Erythroblast (primary cell): Measurements from ENCODE around the gene SMIM20.
A peak's percentile ranks its signal among the peaks of the same experiment; 100 is the strongest.
"Not testable (repeated sequence)": the region's sequence is repeated elsewhere in the genome, so short reads cannot be mapped to it uniquely, and the experiment has no call there.

Source experiments
- DNase-seq, 2 experiments: peaks; one replicate each; lab custom pipeline; 2025; lab: John Stamatoyannopoulos, UW
- GATA1 ChIP-seq: IDR thresholded peaks from 2 replicates; pipeline ENCODE4 v1.6.1; 2011; ENCODE audit warnings: low read depth, mild to moderate bottlenecking, control low read depth, low read length, moderate library complexity
- POLR2A ChIP-seq: IDR thresholded peaks from 2 replicates; pipeline ENCODE4 v1.6.1; 2011; ENCODE audit warnings: mild to moderate bottlenecking, low read length

Gene SMIM20

DNA sequence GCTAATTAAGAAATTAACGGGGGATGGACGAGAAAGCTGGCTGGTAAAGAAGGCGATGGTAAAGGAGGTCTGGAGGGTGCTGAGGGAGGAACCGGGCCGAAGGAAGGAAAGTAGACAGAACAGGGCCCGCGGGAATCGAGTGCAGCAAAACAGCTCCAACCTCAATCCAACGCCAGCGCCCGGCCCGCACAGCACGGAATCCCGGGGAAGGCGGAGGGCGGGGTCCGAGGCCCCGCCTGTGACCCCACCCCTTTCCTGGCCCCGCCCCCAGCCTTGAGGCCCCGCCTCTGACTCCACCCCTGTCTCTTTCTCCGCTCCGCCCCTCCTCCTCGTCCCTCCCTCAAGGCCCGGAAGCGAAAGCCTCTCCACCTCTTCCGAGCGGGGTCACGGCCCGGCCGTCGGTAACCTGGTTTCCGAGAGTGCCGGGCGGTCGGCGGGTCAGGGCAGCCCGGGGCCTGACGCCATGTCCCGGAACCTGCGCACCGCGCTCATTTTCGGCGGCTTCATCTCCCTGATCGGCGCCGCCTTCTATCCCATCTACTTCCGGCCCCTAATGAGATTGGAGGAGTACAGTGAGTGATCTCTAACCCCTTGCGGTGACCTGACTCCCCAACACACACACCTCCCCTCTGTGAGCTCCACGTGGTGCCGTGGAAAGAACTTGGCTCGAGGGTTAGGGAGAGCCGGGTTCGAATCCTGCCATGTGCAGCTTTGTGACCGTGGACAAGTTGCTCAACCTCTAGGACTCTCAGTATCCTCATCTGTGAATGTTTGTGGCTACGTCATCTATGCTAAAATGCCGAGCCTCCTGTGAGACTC lies at the start of gene SMIM20:
TSS of gene SMIM20 (plus strand) at position 370 of the 819 bp plus-strand sequence. CDS start at position 464, 94 bp downstream.
- peak; percentile 89 to 94 for DNase-seq
- no peak for TF ChIP-seq GATA1
- TF ChIP-seq POLR2A = peak; percentile 72

DNA sequence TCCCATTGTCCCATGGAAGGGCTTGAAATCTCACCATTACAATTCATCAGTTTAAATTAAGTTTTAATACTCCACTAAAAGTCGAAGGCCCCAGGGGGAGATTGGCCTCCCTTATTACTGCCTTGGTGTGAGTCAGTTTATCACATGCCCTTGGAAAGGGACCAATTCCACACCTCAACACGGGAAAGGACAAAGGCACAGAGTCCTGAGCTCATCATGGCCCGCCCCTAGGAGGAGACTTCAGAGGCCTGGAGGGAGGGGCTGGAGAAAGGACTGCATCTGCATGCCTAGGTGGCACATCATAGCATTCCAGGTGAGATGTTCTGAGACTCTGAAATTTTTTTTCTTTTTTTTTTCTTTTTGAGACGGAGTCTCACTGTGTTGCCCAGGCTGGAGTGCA lies 48.4 kb upstream of the SMIM20 start:
- TF ChIP-seq POLR2A = no peak
- no peak for TF ChIP-seq GATA1
- peak in 1 of 2 experiments; percentile 14 for DNase-seq

DNA sequence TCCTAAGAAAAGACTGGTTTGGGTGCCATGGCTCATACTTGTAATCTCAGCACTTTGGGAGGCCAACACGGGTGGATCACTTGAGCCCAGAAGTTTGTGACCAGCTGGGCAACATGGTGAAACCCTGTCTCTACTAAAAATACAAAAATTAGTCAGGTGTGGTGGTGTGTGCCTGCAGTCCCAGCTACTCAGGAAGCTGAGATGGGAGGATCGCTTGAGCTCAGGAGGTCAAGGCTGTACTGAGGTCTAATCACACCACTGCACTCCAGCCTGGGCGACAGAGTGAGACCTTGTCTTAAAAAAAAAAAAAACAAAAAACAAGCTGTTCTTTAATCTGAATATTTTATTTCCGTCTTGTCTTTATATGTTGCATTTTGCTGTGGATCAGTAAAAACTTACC lies 47.6 kb upstream of the SMIM20 start:
- DNase-seq = not testable (repeated sequence)

DNA sequence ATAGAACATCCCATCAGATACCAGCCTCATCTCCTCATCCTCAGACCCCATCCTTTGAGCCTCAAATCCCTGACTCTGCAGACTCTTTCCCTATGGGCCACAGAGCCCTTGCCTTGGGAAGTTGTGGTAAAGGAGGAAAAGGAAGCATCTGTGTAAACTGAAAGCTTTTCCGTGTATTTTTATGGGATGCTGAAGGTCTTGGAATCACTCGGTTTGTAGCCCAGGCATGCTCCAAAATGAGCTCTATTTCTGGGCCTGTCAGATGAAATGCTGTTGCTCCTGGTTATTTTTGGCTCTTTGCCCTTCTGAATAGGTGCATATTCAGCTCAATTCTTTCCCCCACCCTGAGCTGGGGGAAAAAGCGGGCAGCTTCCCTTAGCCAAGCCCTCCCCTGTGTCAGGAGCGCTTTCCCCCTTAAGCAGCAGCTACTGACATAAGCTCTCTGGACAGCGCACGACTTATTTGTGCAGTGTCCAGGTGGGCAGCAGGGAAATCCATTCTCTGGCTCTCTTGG lies 46.2 kb upstream of the SMIM20 start:
- TF ChIP-seq POLR2A = no peak
- no peak for TF ChIP-seq GATA1
- DNase-seq = no peak

DNA sequence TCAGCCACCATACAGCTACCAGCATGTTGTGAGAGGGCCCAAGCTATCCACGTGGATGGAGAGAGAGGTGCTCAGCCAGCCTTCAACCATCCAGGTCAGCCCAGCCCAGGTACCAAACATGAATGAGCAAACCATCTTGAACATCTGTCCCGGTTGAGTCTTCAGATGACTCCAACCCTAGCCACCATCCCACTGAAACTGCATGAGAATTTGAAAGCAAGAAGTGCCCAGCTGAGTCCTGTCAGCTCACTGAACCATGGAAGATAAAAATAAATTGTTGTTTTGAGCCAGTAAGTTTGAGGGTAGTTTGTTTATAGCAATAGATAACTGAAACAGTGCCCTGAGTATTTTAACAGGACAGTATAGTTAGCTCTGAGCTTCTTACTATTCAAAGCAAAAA lies 43.9 kb upstream of the SMIM20 start:
- no peak for DNase-seq
- no peak for TF ChIP-seq GATA1
- TF ChIP-seq POLR2A = no peak

DNA sequence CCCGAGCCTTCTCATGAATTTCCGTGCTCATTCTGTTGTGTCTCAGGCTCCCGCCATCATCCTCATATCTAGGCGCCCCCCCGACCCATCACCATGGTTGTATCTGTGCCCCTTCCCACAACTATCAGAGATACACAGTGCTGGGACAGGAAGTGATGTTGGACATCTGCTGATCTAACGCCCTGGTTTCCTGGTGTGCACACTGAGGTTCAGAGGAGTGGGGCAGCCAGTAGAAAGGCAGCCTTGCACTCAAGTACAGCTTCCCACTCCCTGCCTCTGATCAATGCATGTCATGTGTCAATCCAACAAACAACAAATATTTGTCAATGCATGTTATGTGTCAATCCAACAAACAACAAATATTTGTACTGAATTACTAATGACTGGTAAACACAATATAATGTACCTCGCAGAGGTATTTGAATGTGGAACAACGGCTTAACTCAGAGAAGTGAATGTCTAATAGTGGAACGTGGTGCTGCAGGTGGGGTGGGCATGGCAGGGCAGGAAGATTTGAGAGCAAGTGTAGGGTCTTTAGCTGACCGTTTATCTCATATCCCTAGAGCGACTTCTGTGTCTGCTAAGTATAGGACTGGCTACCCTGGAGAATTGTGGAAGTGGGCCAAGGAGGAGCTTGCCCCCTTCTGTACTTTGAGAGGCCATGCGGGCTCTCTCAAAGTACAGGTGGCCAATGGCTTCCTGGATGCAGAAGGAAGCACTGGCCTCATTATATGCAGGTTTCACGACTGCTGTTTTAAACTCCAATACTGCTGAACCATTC lies 41.0 kb upstream of the SMIM20 start:
- no peak for DNase-seq
- TF ChIP-seq GATA1 = no peak
- TF ChIP-seq POLR2A = no peak

DNA sequence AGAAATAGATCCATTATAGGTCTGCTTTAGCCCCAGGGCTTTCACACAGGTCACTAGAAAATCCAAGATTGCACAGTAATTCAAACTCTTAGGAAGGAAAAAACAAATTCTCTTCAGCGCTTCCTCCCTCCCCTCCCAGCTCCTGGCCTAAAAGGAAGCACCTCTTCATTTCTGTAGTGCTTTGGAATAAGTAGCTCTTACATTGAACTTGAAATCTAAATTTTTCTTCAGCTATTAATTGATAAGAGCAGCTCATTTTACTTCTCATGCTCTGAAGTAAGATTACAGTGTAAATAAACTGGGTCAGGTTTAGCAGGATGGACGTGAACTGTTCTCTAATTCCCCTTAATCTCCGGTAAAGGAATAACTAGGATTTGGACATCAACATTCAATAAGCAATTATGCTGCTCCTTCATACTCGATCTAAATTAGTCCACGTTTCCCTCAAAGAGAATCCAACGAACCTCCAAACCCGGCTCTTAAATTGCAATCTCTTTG lies 40.3 kb upstream of the SMIM20 start:
- TF ChIP-seq GATA1 = no peak
- no peak for TF ChIP-seq POLR2A
- DNase-seq = no peak

DNA sequence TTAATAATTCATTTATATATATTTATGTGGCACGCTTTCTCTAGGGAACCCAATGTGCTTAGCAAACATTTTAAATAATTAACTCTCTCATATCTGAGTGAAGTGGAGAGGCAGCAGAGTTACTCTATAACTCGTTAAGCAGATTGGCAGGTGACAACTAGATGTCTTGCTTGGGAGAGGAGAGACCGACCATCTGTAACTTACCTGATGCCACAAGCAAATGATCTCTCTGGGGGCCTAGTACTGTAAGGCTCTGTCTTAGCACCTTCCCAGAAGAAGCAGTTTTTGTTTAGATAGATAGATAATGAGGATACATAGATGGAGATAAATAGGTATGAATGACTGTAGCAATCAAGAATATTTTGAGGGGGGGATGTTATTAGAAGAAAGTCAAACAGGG lies 39.4 kb upstream of the SMIM20 start:
- no peak for TF ChIP-seq GATA1
- TF ChIP-seq POLR2A = no peak
- no peak for DNase-seq

DNA sequence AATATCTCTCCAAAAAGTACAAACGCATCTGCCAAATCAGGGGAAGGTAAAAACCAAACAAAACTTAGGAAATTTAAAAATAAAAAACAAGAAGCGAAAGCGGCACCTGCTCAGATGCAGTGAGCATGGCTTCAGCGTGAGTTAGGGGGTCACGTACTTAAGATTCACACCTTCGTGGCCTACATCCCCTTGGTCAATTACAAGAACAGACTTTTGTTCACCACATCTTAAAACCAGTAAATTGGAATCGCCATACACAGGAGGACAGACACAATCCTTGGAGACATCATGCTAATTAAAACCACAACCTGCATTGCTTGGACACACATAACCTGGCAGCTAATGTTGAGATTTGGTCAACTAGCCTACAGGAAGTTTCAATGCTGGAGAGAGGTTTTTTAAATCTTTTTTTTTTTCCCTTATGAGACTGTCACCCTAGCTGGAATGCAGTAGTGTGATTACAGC lies 38.7 kb upstream of the SMIM20 start:
- DNase-seq = no peak

DNA sequence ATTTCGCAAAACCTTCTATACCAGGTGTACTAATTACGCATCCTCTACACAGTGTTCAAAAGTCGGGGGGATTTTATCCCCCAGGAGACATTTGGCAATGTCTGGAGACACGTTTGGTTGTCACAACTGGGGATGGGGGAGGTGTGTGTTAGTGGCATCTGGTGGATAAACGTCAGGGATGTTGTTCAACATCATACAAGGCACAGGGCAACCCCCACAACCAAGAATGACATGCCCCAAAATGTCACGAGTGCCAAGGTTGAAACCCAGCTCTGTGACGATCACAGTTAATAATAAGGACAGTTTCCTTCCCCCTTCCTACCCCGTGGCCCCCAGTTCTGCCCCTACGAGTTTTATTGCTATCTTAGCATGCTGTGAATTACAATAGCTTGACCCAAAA lies 35.3 kb upstream of the SMIM20 start:
- TF ChIP-seq POLR2A (no peak), GATA1 (no peak)
- DNase-seq = no peak

More for the DNA sequence above, 38.7 kb upstream of the SMIM20 start:
- TF ChIP-seq GATA1 = no peak
- TF ChIP-seq POLR2A = no peak

DNA sequence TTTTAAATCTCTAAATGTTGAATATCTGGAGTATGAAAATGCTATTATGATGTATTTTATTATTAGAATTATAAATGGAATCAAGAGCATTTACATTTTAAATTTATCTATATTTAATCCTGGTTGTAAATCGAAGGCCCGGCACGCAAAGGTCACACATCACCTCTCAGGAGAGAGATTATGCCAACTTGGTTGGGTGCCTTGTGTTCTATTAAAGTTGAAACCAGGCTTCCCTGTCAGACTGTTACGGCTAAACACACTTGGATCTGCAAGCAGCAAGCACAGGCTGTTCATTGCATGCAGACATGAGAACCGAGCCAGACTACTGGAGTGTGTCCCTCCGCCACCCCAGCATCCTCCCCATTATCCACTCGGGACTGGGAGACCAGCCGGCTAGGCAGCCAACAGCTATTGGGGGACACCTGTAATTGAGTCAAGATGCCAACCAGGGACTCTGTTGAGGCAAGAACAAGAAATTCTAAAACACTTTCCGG lies 34.9 kb upstream of the SMIM20 start:
- no peak for DNase-seq
- TF ChIP-seq POLR2A (no peak), GATA1 (no peak)

DNA sequence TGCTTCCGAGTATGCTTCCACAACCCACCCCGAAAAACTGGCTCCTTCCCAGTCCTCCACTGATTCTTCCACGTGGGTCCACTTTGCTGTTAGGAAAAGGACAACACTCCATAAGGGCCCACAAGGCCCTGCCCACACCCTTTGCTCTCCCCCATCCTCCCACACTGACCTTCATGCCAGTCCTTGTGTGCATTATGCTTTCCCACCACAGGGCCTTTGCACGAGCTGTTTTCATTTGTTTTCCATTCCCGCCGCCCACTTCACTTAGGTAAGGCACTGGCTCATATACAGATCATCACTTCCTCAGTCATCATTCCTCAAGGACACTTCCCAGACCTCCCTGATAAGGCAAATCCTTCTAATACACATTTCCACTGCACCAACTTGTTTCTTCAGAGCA lies 34.4 kb upstream of the SMIM20 start:
- DNase-seq = no peak
- TF ChIP-seq POLR2A (no peak), GATA1 (no peak)

DNA sequence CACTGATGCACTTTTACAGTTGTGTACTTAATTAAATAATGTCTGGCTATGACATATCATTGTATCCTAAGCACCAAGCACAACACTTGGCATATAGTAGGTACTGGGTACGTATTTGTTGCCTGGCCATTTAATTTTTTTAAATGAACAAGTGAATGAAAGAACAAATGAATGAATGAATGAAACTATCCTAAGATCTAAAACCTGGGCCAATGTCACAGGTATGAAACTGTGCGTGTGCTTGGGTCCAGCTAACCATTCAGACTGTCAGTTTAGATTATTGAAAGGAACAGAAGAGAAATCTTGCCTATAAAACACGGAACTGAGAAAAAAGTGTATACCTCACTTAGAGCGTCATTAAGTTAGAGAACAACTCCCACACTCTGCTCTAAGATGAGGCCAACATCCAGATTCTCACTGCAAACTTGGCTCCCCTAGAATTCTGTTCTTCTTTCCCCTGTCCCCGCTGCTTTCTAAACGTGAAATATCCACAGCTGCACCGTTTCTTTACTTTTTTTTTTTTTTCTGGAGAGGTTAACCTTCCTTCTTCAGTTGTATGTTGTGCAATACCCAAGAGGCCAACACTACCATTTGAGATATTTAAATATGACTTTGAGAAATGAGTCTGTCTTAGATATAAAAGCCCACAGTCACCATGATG lies 33.9 kb upstream of the SMIM20 start:
- no peak for TF ChIP-seq GATA1
- TF ChIP-seq POLR2A = no peak
- no peak for DNase-seq
